ENCODE data around the gene SNAI3. TPM values are rescaled to one million over a fixed set of nuclear protein-coding genes. Genes with fewer than 3 reads are reported as not detected.

Gene SNAI3
- total and polyA plus RNA-seq, 2 experiments from 2014 or later: 10.3 to 19.4 TPM

DNA sequence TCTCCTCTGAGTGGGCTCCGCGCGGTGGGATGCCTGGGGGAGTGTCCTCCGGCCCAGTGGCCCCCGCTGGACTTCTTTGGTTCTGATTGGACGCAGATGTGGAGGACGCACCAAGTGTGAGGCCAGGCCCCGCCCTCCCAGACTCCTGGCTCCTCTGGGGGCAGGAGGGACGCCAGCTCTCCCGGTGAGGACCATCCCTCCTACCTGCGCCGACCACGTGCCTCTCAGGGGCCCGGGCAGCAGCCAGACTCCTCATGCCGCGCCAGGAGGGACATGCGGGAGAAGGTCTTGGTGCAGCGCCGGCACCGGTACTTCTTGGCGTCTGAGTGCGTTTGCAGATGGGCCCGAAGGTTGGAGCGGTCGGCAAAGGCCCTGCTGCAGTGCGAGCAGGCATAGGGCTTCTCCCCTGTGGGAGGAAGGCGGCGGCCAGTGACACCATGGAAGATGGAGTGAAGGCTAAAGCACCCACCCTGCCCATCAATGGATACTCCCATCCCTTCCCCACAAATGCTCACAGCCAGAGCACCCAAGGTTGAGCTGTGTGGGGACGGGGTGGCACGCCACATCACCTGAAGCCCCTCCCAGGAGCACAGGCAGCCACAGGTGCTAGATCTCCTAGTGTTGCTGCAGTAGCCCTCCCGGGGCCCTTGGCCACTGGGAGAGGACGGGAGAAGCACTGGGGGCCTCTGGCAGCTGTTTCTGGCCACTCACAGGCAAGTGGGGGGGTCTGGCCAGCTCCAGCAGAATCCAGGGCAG, 7.9 kb downstream of the SNAI3 start:
- Mint-ChIP-seq H3K9me3 (no peaks in the 10 kb centered on the region), H3K4me3 (no peak overlapping the region), H3K27ac (no peak overlapping the region), H3K27me3 (ENCODE audit: insufficient read depth, low read depth, poor library complexity) (peaks cover 16% of the 10 kb centered on the region), H3K36me3 (ENCODE audit: low read depth) (peaks cover 3% of the 10 kb centered on the region; the same call in 2 of the 3 replicates), H3K4me1 (no peaks in the 10 kb centered on the region)
- Histone ChIP-seq H3K4me3 (no peak overlapping the region), H3K4me2 (no peak overlapping the region), H2AFZ (no peak overlapping the region), H4K20me1 (replicated peaks; ENCODE audit: insufficient read depth) (peaks cover 5% of the 10 kb centered on the region; the same call in 1 of the 2 replicates), H3K79me2 (replicated peaks; ENCODE audit: insufficient read depth) (no peaks in the 10 kb centered on the region), H3K36me3 (ENCODE audit: insufficient read depth) (no peaks in the 10 kb centered on the region; the same call in 1 of the 2 replicates), H3K27me3 (ENCODE audit: insufficient read depth) (no peaks in the 10 kb centered on the region), H3K4me1 (ENCODE audit: insufficient read depth) (no peaks in the 10 kb centered on the region), H3F3A (replicated peaks; ENCODE audit: low read depth) (no peaks in the 10 kb centered on the region; the same call in 1 of the 2 replicates), H3K27ac (ENCODE audit: low read depth) (no peak overlapping the region), H3K9me2 (ENCODE audit: insufficient read depth) (no peaks in the 10 kb centered on the region)
- TF ChIP-seq NANOG (IDR thresholded peaks at IDR 0.05; ENCODE audit: borderline replicate concordance) (no peak), CREB1 (CRISPR knock-in tag; IDR thresholded peaks at IDR 0.05; ENCODE audit: low read depth) (no peak), POLR2AphosphoS5 (IDR thresholded peaks at IDR 0.05; ENCODE audit: low read depth) (no peak), JUNB (IDR thresholded peaks at IDR 0.05; ENCODE audit: unreplicated experiment) (no peak), EZH2phosphoT487 (IDR thresholded peaks at IDR 0.05; ENCODE audit: unreplicated experiment) (no peak), STAT1 (IDR thresholded peaks at IDR 0.05; ENCODE audit: unreplicated experiment) (no peak), ZNF331 (CRISPR knock-in tag; IDR thresholded peaks at IDR 0.05; ENCODE audit: low read depth) (no peak), EZH2 (IDR thresholded peaks at IDR 0.05; ENCODE audit: low read depth, unreplicated experiment) (no peak), ZNF114 (CRISPR knock-in tag; IDR thresholded peaks at IDR 0.05) (no peak)
- TF ChIP-seq, protein P1, sequence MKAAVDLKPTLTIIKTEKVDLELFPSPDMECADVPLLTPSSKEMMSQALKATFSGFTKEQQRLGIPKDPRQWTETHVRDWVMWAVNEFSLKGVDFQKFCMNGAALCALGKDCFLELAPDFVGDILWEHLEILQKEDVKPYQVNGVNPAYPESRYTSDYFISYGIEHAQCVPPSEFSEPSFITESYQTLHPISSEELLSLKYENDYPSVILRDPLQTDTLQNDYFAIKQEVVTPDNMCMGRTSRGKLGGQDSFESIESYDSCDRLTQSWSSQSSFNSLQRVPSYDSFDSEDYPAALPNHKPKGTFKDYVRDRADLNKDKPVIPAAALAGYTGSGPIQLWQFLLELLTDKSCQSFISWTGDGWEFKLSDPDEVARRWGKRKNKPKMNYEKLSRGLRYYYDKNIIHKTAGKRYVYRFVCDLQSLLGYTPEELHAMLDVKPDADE (IDR thresholded peaks at IDR 0.05): no peak
- TF ChIP-seq, protein P2, sequence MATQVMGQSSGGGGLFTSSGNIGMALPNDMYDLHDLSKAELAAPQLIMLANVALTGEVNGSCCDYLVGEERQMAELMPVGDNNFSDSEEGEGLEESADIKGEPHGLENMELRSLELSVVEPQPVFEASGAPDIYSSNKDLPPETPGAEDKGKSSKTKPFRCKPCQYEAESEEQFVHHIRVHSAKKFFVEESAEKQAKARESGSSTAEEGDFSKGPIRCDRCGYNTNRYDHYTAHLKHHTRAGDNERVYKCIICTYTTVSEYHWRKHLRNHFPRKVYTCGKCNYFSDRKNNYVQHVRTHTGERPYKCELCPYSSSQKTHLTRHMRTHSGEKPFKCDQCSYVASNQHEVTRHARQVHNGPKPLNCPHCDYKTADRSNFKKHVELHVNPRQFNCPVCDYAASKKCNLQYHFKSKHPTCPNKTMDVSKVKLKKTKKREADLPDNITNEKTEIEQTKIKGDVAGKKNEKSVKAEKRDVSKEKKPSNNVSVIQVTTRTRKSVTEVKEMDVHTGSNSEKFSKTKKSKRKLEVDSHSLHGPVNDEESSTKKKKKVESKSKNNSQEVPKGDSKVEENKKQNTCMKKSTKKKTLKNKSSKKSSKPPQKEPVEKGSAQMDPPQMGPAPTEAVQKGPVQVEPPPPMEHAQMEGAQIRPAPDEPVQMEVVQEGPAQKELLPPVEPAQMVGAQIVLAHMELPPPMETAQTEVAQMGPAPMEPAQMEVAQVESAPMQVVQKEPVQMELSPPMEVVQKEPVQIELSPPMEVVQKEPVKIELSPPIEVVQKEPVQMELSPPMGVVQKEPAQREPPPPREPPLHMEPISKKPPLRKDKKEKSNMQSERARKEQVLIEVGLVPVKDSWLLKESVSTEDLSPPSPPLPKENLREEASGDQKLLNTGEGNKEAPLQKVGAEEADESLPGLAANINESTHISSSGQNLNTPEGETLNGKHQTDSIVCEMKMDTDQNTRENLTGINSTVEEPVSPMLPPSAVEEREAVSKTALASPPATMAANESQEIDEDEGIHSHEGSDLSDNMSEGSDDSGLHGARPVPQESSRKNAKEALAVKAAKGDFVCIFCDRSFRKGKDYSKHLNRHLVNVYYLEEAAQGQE (IDR thresholded peaks at IDR 0.05; ENCODE audit: unreplicated experiment): no peak
- TF ChIP-seq, protein P3, sequence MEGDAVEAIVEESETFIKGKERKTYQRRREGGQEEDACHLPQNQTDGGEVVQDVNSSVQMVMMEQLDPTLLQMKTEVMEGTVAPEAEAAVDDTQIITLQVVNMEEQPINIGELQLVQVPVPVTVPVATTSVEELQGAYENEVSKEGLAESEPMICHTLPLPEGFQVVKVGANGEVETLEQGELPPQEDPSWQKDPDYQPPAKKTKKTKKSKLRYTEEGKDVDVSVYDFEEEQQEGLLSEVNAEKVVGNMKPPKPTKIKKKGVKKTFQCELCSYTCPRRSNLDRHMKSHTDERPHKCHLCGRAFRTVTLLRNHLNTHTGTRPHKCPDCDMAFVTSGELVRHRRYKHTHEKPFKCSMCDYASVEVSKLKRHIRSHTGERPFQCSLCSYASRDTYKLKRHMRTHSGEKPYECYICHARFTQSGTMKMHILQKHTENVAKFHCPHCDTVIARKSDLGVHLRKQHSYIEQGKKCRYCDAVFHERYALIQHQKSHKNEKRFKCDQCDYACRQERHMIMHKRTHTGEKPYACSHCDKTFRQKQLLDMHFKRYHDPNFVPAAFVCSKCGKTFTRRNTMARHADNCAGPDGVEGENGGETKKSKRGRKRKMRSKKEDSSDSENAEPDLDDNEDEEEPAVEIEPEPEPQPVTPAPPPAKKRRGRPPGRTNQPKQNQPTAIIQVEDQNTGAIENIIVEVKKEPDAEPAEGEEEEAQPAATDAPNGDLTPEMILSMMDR (conservative IDR thresholded peaks at IDR 0.05; ENCODE audit: low read depth in 2 of 2): no peak
- TF ChIP-seq, protein P4, sequence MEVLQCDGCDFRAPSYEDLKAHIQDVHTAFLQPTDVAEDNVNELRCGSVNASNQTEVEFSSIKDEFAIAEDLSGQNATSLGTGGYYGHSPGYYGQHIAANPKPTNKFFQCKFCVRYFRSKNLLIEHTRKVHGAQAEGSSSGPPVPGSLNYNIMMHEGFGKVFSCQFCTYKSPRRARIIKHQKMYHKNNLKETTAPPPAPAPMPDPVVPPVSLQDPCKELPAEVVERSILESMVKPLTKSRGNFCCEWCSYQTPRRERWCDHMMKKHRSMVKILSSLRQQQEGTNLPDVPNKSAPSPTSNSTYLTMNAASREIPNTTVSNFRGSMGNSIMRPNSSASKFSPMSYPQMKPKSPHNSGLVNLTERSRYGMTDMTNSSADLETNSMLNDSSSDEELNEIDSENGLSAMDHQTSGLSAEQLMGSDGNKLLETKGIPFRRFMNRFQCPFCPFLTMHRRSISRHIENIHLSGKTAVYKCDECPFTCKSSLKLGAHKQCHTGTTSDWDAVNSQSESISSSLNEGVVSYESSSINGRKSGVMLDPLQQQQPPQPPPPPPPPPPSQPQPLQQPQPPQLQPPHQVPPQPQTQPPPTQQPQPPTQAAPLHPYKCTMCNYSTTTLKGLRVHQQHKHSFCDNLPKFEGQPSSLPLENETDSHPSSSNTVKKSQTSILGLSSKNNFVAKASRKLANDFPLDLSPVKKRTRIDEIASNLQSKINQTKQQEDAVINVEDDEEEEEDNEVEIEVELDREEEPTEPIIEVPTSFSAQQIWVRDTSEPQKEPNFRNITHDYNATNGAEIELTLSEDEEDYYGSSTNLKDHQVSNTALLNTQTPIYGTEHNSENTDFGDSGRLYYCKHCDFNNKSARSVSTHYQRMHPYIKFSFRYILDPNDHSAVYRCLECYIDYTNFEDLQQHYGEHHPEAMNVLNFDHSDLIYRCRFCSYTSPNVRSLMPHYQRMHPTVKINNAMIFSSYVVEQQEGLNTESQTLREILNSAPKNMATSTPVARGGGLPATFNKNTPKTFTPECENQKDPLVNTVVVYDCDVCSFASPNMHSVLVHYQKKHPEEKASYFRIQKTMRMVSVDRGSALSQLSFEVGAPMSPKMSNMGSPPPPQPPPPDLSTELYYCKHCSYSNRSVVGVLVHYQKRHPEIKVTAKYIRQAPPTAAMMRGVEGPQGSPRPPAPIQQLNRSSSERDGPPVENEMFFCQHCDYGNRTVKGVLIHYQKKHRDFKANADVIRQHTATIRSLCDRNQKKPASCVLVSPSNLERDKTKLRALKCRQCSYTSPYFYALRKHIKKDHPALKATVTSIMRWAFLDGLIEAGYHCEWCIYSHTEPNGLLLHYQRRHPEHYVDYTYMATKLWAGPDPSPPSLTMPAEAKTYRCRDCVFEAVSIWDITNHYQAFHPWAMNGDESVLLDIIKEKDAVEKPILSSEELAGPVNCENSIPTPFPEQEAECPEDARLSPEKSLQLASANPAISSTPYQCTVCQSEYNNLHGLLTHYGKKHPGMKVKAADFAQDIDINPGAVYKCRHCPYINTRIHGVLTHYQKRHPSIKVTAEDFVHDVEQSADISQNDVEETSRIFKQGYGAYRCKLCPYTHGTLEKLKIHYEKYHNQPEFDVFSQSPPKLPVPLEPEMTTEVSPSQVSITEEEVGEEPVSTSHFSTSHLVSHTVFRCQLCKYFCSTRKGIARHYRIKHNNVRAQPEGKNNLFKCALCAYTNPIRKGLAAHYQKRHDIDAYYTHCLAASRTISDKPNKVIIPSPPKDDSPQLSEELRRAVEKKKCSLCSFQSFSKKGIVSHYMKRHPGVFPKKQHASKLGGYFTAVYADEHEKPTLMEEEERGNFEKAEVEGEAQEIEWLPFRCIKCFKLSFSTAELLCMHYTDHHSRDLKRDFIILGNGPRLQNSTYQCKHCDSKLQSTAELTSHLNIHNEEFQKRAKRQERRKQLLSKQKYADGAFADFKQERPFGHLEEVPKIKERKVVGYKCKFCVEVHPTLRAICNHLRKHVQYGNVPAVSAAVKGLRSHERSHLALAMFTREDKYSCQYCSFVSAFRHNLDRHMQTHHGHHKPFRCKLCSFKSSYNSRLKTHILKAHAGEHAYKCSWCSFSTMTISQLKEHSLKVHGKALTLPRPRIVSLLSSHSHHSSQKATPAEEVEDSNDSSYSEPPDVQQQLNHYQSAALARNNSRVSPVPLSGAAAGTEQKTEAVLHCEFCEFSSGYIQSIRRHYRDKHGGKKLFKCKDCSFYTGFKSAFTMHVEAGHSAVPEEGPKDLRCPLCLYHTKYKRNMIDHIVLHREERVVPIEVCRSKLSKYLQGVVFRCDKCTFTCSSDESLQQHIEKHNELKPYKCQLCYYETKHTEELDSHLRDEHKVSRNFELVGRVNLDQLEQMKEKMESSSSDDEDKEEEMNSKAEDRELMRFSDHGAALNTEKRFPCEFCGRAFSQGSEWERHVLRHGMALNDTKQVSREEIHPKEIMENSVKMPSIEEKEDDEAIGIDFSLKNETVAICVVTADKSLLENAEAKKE (CRISPR knock-in tag; IDR thresholded peaks at IDR 0.05): no peak
- DNase-seq (ENCODE audit: low spot score): no peak
- peak; percentile 19; the same call in 2 of the 3 replicates for ATAC-seq

Measured in GM23338 (cell line).